COLO668 (cell line): ENCODE measurements around the gene CCDC17.

Experiments
- DNase-seq: peaks from one replicate; lab custom pipeline; 2025; ENCODE audit not compliant: unreplicated experiment; lab: John Stamatoyannopoulos, UW

The CCDC17 gene

GRCh38 chr1:45623972-45624371, at the start of gene CCDC17:
Gene CCDC17 (minus strand): TSS chr1:45624054. CDS start chr1:45623909, 145 bp downstream.
- DNase-seq, result no peak

GRCh38 chr1:45669859-45670655, 46.2 kb upstream of the CCDC17 start:
- DNase-seq, result no peak

DNA sequence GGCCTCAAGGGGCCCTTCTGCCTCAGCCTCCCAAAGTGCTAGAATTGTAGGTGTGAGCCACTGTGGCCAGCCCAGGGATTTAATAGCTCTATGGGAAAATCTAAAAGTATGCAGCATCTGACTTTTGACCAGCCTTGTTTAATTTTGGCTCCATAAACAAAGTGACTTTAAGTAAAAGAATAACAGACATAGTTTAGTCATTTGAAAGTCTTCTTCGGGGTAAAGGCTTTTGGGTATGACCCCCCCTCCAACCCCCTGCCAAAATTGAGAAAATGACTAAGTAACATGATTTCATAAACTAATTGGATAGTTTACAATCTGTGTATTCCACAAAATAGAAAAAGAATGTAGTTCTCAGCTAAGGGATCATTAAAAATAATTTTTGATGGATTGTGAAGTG, 45.5 kb upstream of the CCDC17 start:
- no peak for DNase-seq

DNA sequence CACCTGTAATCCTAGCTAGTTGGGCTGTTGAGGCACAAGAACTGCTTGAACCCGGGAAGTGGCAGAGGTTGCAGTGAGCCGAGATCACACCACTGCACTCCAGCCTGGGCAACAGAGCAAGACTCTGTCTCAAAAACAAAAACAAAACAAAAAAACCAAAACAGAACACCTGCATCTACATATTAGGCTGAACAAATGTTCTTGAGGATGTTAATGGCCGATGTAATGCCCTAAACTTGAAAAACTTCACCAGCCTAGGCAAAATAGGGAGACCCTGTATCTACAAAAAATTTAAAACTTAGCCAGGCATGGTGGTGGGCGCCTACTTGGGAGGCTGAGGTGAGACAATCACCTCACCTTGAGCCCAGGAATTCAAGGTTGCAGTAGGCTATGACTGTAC, 44.7 kb upstream of the CCDC17 start:
- no peak for DNase-seq

- DNase-seq, result no peak
These were observed 43.7 kb upstream of the CCDC17 start for GRCh38 chr1:45667321-45668111.

DNA sequence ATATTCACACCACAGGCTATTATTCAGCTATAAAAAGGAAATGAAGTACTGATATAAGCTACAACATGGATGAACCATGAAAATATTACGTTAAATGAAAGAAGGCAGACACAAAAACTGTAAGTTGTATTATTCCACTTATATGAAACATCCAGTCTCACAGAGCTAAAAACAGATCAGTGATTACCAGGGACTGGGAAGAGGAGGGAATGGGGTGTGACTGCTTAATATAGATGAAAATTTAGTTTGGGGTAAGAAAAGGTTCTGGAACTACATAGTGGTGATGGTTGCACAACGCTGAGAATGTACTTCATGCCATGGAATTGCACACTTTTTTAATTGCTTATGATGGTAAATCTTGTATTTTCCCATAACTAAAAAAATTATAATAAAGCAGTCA, 43.0 kb upstream of the CCDC17 start:
- no peak for DNase-seq

- DNase-seq, result no peak
These were observed 36.5 kb upstream of the CCDC17 start for GRCh38 chr1:45660336-45660735.

GRCh38 chr1:45659222-45659621, 35.4 kb upstream of the CCDC17 start:
- DNase-seq, result no peak

GRCh38 chr1:45658171-45658570, 34.3 kb upstream of the CCDC17 start:
- no peak for DNase-seq

GRCh38 chr1:45656573-45657226, 32.8 kb upstream of the CCDC17 start:
- no peak for DNase-seq

DNA sequence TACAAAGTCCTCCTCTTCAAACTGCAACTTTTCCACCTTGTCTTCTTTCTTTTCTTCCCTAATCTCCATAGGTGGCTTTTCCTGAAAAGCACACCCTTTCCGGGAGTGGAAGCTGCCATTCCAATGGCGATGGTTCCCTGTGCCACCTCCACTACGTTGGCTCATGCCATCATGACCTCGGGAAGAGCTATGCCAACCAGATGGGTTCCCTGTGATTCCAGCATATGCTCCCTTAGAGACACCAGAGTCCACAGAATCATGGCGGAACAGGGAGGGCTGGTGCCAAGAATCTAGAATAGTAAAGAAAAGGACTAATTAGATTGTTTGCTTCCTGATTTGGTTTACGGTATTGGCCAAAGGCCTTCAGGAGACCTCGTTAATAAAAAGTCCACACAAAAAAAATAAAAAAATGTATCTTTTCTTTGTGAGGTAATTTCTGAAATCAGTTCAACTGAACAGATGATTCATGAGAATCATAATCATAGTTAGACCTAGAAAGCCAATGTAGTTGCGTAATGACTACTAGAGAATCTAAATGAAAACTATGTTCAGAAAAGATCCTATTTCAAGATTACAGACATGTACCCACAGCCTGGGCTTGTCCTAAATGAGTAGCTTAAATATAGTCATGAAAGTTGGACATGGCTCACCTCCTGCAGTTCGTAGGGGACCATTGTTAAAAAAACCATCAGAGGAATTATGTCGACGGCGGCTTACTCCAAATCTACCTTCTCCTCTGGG, 30.9 kb upstream of the CCDC17 start:
- DNase-seq, result no peak

DNA sequence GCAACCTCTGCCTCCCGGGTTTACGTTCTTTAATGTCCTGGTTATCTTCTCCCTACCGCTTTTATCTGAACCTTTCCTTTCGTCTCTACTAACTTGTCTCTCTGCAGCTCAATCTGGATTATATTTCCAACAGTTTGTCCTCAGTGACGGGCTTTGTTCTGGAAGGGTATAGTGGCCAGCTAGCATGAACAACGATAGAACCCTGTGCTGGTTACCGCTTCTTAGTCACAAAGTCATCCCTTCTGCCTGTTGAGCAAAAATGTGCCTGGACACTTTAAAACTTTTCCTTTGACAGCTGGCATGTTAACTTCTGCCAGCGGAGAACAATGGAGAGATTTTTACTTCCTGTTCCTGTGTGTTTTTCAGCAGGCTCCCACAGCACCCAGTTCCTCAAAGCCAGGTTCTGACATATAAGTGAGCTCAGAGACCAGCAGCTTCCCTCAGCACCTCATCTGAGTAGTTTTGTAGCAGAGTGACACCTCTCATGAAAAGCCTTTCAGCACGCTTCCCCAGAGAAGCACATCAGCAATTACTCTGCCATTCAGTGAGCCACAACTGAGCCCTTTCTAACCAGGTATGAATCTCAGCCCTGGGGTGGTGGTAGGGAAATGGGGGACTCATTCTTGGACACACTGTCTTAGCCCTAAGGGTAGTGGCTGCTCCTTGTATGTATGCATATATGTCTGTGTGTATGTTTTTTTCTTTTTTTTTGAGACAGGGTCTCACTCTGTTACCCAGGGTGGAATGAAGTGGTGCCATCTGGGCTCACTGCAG, 23.6 kb upstream of the CCDC17 start:
- no peak for DNase-seq

- no peak for DNase-seq
These were observed 20.8 kb upstream of the CCDC17 start for GRCh38 chr1:45644661-45645060.

DNA sequence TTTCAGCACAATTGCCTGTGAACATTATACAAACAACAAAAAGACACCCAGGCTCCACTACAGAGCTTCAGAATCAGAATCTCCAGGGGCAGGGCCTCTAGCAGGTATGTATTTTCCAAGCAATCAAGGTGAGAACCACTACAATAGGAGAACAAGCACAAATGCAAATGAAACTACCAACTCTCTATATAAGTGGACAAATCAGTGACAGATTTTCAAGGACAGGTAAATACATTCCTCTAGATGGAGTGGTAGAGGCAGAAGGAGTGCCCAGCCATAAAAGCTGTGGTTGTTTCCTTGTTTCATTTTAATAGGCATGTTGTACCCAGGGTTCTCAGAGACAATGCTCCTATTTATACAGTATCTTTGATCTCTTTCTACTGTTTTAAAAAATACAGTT, 20.1 kb upstream of the CCDC17 start:
- DNase-seq, result no peak

DNA sequence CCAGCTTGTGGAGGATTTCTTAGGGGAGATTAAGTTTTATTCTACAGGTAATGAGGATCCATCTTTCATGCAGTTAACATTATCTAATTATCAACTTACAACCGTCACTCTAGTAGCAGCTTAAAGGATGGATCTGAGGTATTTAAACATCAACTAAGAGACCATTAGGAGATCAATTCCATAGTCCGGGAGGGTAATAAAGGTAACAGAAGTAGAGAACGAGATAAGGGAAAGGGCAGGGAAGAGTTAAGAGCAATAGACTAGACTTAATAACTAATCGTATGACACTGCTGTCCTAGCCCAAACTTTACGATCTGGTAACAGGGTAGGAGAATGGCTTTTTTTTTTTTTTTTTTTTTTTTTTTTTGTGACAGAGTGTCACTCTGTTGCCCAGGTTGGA, 19.5 kb upstream of the CCDC17 start:
- no peak for DNase-seq

DNA sequence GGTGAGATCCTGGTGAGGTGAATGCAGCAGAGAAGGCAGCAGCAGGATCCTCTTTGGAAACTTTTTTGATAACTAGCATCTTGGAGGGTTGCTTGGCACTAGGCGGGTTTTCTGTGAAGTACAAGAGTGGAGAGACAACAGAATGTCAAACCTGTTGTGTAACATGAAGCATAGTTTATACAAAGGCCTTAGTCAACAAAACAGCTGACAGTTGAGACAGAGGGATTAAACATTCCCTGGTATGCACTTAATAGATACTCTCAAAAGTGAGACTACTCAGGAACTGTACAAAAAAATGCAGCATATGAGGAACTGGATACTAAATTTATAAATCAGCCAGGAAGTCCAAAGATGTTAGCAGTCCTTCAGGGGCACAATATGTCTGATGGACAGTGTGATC, 16.4 kb upstream of the CCDC17 start:
- no peak for DNase-seq

GRCh38 chr1:45635211-45635610, 11.4 kb upstream of the CCDC17 start:
- DNase-seq, result no peak

DNA sequence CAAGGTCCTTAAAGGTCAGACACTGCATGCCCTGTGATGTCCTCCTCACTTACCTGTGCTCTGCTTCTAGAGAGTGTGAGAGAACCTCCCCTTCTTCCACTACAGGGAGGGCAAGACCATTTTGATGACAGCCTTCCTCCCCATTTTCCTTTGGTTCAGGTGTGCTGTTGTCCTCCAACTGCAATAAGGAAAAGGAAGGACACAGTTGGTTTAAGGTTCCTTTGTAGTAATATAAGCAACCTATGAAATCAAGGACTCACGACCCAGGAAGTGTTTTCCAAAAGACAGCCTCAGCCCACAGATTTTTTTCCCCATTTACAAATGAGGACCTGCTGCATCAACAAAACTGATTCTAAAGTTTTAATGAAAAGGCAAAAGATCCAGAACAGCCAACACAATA, 6.6 kb upstream of the CCDC17 start:
- DNase-seq, result no peak

GRCh38 chr1:45629035-45629434, 5.2 kb upstream of the CCDC17 start:
- DNase-seq, result no peak
